Stomach (tissue), 9 donors: ENCODE results near the gene KHNYN. TPM values are rescaled to one million over a fixed set of nuclear protein-coding genes. Genes with fewer than 3 reads are reported as not detected.

Experiments
- DNase-seq, 2 donors: peaks; one replicate each; pipeline versions ENCODE4 v3.0.0 to v3.0.0-alpha.2; 2013 to 2019
- H3K27ac ChIP-seq, 5 donors: fragments of 200-600 bp in 4 of 5; sonication (generic) in 4 of 5; one replicate each; pipeline ENCODE4 v1.5.1; 2013 to 2019; ENCODE audit warnings: mild to moderate bottlenecking in 1 of 5, moderate library complexity in 1 of 5
- H3K27me3 ChIP-seq, 3 donors: fragments of 200-600 bp; sonication (generic); one replicate each; pipeline ENCODE4 v1.5.1; 2017 to 2019; ENCODE audit warnings: mixed run types in 1 of 3
- H3K36me3 ChIP-seq, 4 donors: fragments of 200-600 bp; sonication (generic); 1 replicate in 3 of 4; 2 replicates in 1 of 4; pipeline ENCODE4 v1.5.1; 2016 to 2019
- H3K4me1 ChIP-seq, 4 donors: fragments of 200-600 bp; sonication (generic); one replicate each; pipeline ENCODE4 v1.5.1; 2016 to 2019
- H3K4me3 ChIP-seq, 4 donors: fragments of 200-600 bp; sonication (generic) in 3 of 4; one replicate each; pipeline ENCODE4 v1.5.1; 2016 to 2019; ENCODE audit warnings: mild to moderate bottlenecking in 1 of 4
- H3K9me3 ChIP-seq, 4 donors: fragments of 200-600 bp; sonication (generic); one replicate each; pipeline ENCODE4 v1.5.1; 2016 to 2019
- EP300 ChIP-seq: sonication (generic); formaldehyde crosslinking; IDR thresholded peaks from one replicate; pipeline ENCODE4 v1.6.1; 2017; ENCODE audit warnings: antibody characterized with exemption
- POLR2A ChIP-seq, 4 donors: fragments of 450-650 bp; IDR thresholded peaks; one replicate each; pipeline ENCODE4 v1.6.1; 2016; ENCODE audit warnings: antibody characterized with exemption in 4 of 4, control low read depth in 2 of 4, mild to moderate bottlenecking in 1 of 4, moderate library complexity in 1 of 4
- POLR2AphosphoS5 ChIP-seq, 3 donors: sonication (generic); formaldehyde crosslinking; IDR thresholded peaks; one replicate each; pipeline ENCODE4 v1.6.1; 2016; ENCODE audit warnings: antibody characterized with exemption in 3 of 3
- WGBS, 5 donors: extraction: QIAGEN DNeasy Blood & Tissue Kit in 3 of 5; methylation state at CpG; one replicate each; pipeline versions ENCODE4 v1.1.5 to v1.1.7; 2013 to 2018; 5-methylcytosine and 5-hydroxymethylcytosine counted together
- intact Hi-C: fragments of 100-400 bp; cut with DNase I; formaldehyde crosslinking; loops from one replicate; pipeline ENCODE4 v1.15.1; 2023; ENCODE audit warnings: low total_unique reads
- polyA plus RNA-seq, 3 donors: library from polyadenylated mRNA; stranded (reverse); fragments of 200-250 nt; gene quantifications; one replicate each; pipeline ENCODE4 v1.2.3, GENCODE V29; 2013
- total RNA-seq, 5 donors: library from RNA; depleted of rRNA; stranded (reverse); fragments of >200 nt; gene quantifications; one replicate each; pipeline versions ENCODE4 v1.1.0 to v1.2.3, GENCODE V29; 2014 to 2016
- TF ChIP-seq, protein P1 (sequence below), 7 experiments: fragments of 450-650 bp in 4 of 7; fragments of 200-600 bp in 3 of 7; sonication (generic) in 3 of 7; IDR thresholded peaks; one replicate each; pipeline ENCODE4 v1.5.1; 2016 to 2019; ENCODE audit warnings: antibody characterized with exemption in 7 of 7, control low read depth in 2 of 7, mild to moderate bottlenecking in 1 of 7
- donor health status: healthy with polysubstance abuse.
- donor health status: Bipolar disorder and iron deficiency.
- donor health status: healthy.

Gene KHNYN
- total and polyA plus RNA-seq, 8 donors: 13.9 to 348 (median 65.5) TPM

DNA sequence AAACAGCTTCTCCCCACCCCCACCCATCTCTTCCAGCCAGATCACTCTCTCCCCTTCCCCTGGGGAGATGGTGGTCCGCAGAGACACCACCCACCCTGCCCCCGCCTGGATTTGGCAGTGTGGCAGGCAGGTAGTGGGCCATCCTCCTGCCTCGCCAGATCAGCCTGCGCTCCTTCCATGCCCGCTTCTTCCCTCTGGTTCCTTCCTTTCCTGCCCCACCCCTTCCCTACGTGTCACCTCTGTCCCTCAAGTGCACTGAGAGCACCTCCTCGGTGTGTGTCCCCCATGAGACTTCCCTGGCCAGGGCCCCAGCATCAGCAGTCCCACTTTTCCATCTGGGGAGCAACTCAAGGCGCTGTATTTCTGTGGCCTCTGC lies 30.3 kb upstream of the KHNYN start:
- Histone ChIP-seq H3K27ac (peak overlapping the region; percentile 11 to 86 (median 76)), H3K9me3 (no peaks in the 10 kb centered on the region), H3K4me3 (peak overlapping the region; percentile 61 to 74 (median 64)), H3K27me3 (no peaks in the 10 kb centered on the region), H3K4me1 (peaks cover 37 to 68% (median 50%) of the 10 kb centered on the region in 4 donors), H3K36me3 (no peaks in the 10 kb centered on the region)
- TF ChIP-seq POLR2A (IDR thresholded peaks at IDR 0.05) (no peak), POLR2AphosphoS5 (IDR thresholded peaks at IDR 0.05) (no peak), EP300 (no peak)
- TF ChIP-seq, protein P1, sequence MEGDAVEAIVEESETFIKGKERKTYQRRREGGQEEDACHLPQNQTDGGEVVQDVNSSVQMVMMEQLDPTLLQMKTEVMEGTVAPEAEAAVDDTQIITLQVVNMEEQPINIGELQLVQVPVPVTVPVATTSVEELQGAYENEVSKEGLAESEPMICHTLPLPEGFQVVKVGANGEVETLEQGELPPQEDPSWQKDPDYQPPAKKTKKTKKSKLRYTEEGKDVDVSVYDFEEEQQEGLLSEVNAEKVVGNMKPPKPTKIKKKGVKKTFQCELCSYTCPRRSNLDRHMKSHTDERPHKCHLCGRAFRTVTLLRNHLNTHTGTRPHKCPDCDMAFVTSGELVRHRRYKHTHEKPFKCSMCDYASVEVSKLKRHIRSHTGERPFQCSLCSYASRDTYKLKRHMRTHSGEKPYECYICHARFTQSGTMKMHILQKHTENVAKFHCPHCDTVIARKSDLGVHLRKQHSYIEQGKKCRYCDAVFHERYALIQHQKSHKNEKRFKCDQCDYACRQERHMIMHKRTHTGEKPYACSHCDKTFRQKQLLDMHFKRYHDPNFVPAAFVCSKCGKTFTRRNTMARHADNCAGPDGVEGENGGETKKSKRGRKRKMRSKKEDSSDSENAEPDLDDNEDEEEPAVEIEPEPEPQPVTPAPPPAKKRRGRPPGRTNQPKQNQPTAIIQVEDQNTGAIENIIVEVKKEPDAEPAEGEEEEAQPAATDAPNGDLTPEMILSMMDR (IDR thresholded peaks at IDR 0.05): no peak
- DNase-seq: peak in 1 of 2 donors; percentile 62
- intact Hi-C loops: no loop called here
- WGBS, 5 donors: 11 to 27% (median 14%) methylated on average over 6 to 8 of the region's 8 CpGs

DNA sequence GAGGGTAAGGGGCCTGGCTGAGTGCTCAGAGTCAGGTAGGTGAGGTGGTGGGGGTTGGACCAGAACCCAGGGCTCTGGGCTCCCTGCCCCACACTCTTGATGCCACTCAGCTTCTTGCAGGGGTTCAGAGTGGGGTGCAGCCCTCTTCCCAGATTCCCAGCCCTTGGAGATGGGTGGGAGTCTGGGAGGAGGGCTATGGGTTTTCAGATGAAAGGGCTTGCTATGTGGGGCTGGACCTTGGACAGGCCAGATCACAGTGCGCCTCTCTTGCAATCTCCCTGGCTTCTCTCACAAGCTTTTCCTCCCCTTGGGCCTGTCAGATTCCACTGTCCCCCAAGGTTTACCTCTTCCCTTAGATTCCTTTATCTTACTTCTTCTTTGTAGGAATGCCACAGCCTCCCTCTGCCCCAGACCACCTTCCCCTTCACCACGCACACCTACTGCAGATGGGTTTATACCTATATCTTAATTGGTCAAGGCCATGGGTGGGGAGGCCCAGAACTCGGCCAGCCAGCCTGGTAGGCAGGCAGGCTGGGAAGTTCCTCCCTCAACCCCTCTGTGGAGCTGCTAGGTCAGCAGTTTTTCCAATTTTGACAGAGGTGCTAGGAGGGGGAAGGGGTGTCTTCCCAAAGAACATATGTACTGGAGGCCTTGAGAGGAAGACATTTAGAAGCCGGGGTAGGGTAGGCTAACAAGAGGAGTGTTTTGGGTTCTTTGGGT lies 29.6 kb upstream of the KHNYN start:
- no peaks in the 10 kb centered on the region for H3K9me3 ChIP-seq
- peak overlapping the region; percentile 61 to 74 (median 64) for H3K4me3 ChIP-seq
- peaks cover 37 to 71% (median 52%) of the 10 kb centered on the region in 4 donors for H3K4me1 ChIP-seq
- TF ChIP-seq, protein P1 (IDR thresholded peaks at IDR 0.05): no peak
- TF ChIP-seq POLR2A (IDR thresholded peaks at IDR 0.05) (no peak), POLR2AphosphoS5 (IDR thresholded peaks at IDR 0.05) (no peak), EP300 (no peak)
- no peaks in the 10 kb centered on the region for H3K36me3 ChIP-seq
- peak overlapping the region in 3 of 5 donors; percentile 76 to 86 (median 77) for H3K27ac ChIP-seq
- DNase-seq: no peak
- 54 to 65% (median 60%) methylated on average over 4 of the region's 4 CpGs for WGBS, 5 donors
- H3K27me3 ChIP-seq: no peaks in the 10 kb centered on the region
- intact Hi-C loops: no loop called here

DNA sequence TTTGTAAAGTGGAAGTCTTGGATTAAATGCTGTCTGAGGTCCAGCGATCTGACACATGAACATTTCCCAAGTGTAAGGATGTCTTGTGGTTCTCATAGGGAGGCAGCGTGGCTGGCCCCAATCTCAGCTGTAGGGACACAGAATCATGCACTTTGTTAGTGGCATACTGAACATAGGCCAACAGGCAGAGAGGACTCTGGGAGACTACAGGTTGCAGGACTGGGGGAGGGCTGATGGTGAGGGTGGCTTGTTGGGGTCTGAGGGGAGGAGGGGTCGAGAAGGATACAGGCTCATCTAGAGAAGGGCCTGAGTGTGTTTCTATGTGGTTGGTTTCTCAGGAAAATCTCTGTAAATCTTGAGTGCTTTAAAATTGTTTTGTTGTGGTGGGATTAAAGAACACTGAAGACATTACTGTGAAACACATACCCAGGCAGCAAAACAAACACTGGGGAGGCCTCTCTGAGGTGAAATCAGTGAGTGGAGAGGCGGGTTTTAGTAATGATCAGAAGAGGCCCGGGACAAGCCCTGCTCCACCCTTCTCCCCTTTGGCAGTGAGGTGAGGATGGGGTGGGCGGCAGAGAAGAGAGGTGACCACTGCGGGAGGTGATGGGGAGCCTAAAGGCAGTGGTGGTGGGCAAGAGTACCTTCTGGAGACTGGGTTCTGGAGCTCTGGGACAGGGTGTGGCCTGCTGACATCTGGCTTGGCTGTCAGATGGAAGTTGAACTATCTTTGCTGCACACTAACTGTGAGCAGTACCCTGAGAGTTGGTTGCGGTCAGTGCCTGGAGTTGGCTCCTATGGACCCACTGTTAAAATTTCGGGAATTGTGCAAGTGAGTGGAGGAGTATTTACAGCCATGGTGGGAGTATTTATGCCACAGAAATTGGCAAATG lies 27.7 kb upstream of the KHNYN start:
- Histone ChIP-seq H3K36me3 (peaks cover 0 to 6% (median 5%) of the 10 kb centered on the region in 4 donors), H3K9me3 (no peaks in the 10 kb centered on the region), H3K27me3 (no peaks in the 10 kb centered on the region), H3K27ac (peak overlapping the region in 4 of 5 donors; percentile 2 to 86 (median 40)), H3K4me3 (no peak overlapping the region), H3K4me1 (peaks cover 37 to 71% (median 52%) of the 10 kb centered on the region in 4 donors)
- TF ChIP-seq POLR2A (IDR thresholded peaks at IDR 0.05) (no peak), POLR2AphosphoS5 (IDR thresholded peaks at IDR 0.05) (no peak), EP300 (no peak)
- TF ChIP-seq, protein P1 (IDR thresholded peaks at IDR 0.05): no peak
- intact Hi-C loops: no loop called here
- no peak for DNase-seq
- WGBS, 5 donors: 52 to 66% (median 54%) methylated on average over 9 of the region's 9 CpGs

GRCh38 chr14:24403294-24403998 lies 26.3 kb upstream of the KHNYN start:
- TF ChIP-seq POLR2AphosphoS5 (IDR thresholded peaks at IDR 0.05) (peak in 1 of 3 donors; percentile 16), EP300 (no peak), POLR2A (IDR thresholded peaks at IDR 0.05) (no peak)
- no peak overlapping the region for H3K4me3 ChIP-seq
- H3K9me3 ChIP-seq: no peaks in the 10 kb centered on the region
- H3K27ac ChIP-seq: peak overlapping the region in 3 of 5 donors; percentile 16 to 33 (median 25)
- 57 to 72% (median 60%) methylated on average over 7 of the region's 7 CpGs for WGBS, 5 donors
- intact Hi-C loops: no loop called here
- H3K36me3 ChIP-seq: peaks cover 0 to 18% (median 15%) of the 10 kb centered on the region in 4 donors
- H3K27me3 ChIP-seq: no peaks in the 10 kb centered on the region
- DNase-seq: peak; percentile 24 to 65
- H3K4me1 ChIP-seq: peaks cover 28 to 63% (median 46%) of the 10 kb centered on the region in 4 donors
